Measurements from ENCODE around the gene PPP1R14C.

Gene PPP1R14C

GRCh38 chr6:150201285-150201684 lies 58.4 kb downstream of the PPP1R14C start:
- H3K18ac ChIP-seq (ENCODE audit: low read length) = no peak overlapping the region
- H2BK15ac ChIP-seq (ENCODE audit: low read length) = no peak overlapping the region
- WGBS, 2 donors (ENCODE audit: extremely low coverage in 2 of 2, insufficient read length in 2 of 2, insufficient replicate concordance in 1 of 2) = no CpG with 5 or more reads among the region's 8 CpGs
- no peak overlapping the region for H3K9ac ChIP-seq (ENCODE audit: low read depth, low read length, poor library complexity)
- no peak overlapping the region for H4K8ac ChIP-seq (ENCODE audit: low read depth, low read length)
- H2BK5ac ChIP-seq (ENCODE audit: low read length) = no peak overlapping the region
- H3K4me1 ChIP-seq (ENCODE audit: control insufficient read depth in 2 of 2, insufficient read depth in 1 of 2, low read depth in 1 of 2, low read length in 2 of 2) = peaks cover 2 to 3% of the 10 kb centered on the region in 2 donors
- H3K4ac ChIP-seq (ENCODE audit: low read length) = no peak overlapping the region
- H3K4me2 ChIP-seq (ENCODE audit: insufficient read depth, low read length, poor library complexity, severe bottlenecking) = no peak overlapping the region
- H3K4me3 ChIP-seq (ENCODE audit: low read length in 2 of 2) = no peak overlapping the region
- no peaks in the 10 kb centered on the region for H3K36me3 ChIP-seq (replicated peaks in 1 of 2; ENCODE audit: control insufficient read depth in 2 of 2, insufficient read depth in 2 of 2, low read length in 2 of 2)
- no peaks in the 10 kb centered on the region for H3K27me3 ChIP-seq (ENCODE audit: control insufficient read depth in 3 of 3, insufficient read depth in 3 of 3, low read depth in 1 of 3, low read length in 3 of 3)
- no peak overlapping the region for H2AK5ac ChIP-seq (ENCODE audit: low read depth, low read length)
- H3K14ac ChIP-seq (ENCODE audit: low read length) = no peak overlapping the region
- H4K91ac ChIP-seq (ENCODE audit: low read depth, low read length, poor library complexity) = no peak overlapping the region
- no peak overlapping the region for H3K27ac ChIP-seq (replicated peaks; ENCODE audit: low read length)
- H2BK12ac ChIP-seq (ENCODE audit: low read length) = no peak overlapping the region
- H2AFZ ChIP-seq (ENCODE audit: low read length) = no peak overlapping the region
- no peak overlapping the region for H3K23ac ChIP-seq (ENCODE audit: low read depth, low read length, poor library complexity)
- no peaks in the 10 kb centered on the region for H3K9me3 ChIP-seq (replicated peaks in 1 of 2; ENCODE audit: control insufficient read depth in 2 of 2, insufficient read depth in 1 of 2, low read depth in 1 of 2, low read length in 2 of 2)
- DNase-seq (ENCODE audit: low spot score) = no peak
- no peaks in the 10 kb centered on the region for H3K79me1 ChIP-seq (ENCODE audit: low read depth, low read length)
- no peak overlapping the region for H2BK120ac ChIP-seq (ENCODE audit: low read depth, low read length)

GRCh38 chr6:150201772-150202329 lies 59.0 kb downstream of the PPP1R14C start:
- no peak for DNase-seq (ENCODE audit: low spot score)
- H3K27me3 ChIP-seq (ENCODE audit: control insufficient read depth in 3 of 3, insufficient read depth in 3 of 3, low read depth in 1 of 3, low read length in 3 of 3) = no peaks in the 10 kb centered on the region
- no peak overlapping the region for H4K8ac ChIP-seq (ENCODE audit: low read depth, low read length)
- no peak overlapping the region for H2AFZ ChIP-seq (ENCODE audit: low read length)
- no peak overlapping the region for H3K4ac ChIP-seq (ENCODE audit: low read length)
- H4K91ac ChIP-seq (ENCODE audit: low read depth, low read length, poor library complexity) = no peak overlapping the region
- no CpG with 5 or more reads among the region's 9 CpGs for whole genome bisulfite sequencing, 2 donors (ENCODE audit: extremely low coverage in 2 of 2, insufficient read length in 2 of 2, insufficient replicate concordance in 1 of 2)
- H3K4me3 ChIP-seq (ENCODE audit: low read length in 2 of 2) = no peak overlapping the region
- peak overlapping the region; percentile 53 for H3K23ac ChIP-seq (ENCODE audit: low read depth, low read length, poor library complexity)
- H3K9me3 ChIP-seq (replicated peaks in 1 of 2; ENCODE audit: control insufficient read depth in 2 of 2, insufficient read depth in 1 of 2, low read depth in 1 of 2, low read length in 2 of 2) = no peaks in the 10 kb centered on the region
- H2BK12ac ChIP-seq (ENCODE audit: low read length) = no peak overlapping the region
- H3K36me3 ChIP-seq (replicated peaks in 1 of 2; ENCODE audit: control insufficient read depth in 2 of 2, insufficient read depth in 2 of 2, low read length in 2 of 2) = no peaks in the 10 kb centered on the region
- H3K18ac ChIP-seq (ENCODE audit: low read length) = peak overlapping the region; percentile 18
- H3K4me1 ChIP-seq (ENCODE audit: control insufficient read depth in 2 of 2, insufficient read depth in 1 of 2, low read depth in 1 of 2, low read length in 2 of 2) = peaks cover 2 to 3% of the 10 kb centered on the region in 2 donors
- no peaks in the 10 kb centered on the region for H3K79me1 ChIP-seq (ENCODE audit: low read depth, low read length)
- H3K14ac ChIP-seq (ENCODE audit: low read length) = peak overlapping the region; percentile 26
- H2BK120ac ChIP-seq (ENCODE audit: low read depth, low read length) = no peak overlapping the region
- no peak overlapping the region for H2BK5ac ChIP-seq (ENCODE audit: low read length)
- no peak overlapping the region for H2AK5ac ChIP-seq (ENCODE audit: low read depth, low read length)
- no peak overlapping the region for H2BK15ac ChIP-seq (ENCODE audit: low read length)
- H3K27ac ChIP-seq (replicated peaks; ENCODE audit: low read length) = no peak overlapping the region
- H3K9ac ChIP-seq (ENCODE audit: low read depth, low read length, poor library complexity) = no peak overlapping the region
- no peak overlapping the region for H3K4me2 ChIP-seq (ENCODE audit: insufficient read depth, low read length, poor library complexity, severe bottlenecking)

GRCh38 chr6:150202404-150202803 lies 59.6 kb downstream of the PPP1R14C start:
- H2BK15ac ChIP-seq (ENCODE audit: low read length) = no peak overlapping the region
- no peak overlapping the region for H2BK120ac ChIP-seq (ENCODE audit: low read depth, low read length)
- H2BK12ac ChIP-seq (ENCODE audit: low read length) = no peak overlapping the region
- no peak overlapping the region for H3K4me3 ChIP-seq (ENCODE audit: low read length in 2 of 2)
- H3K4me2 ChIP-seq (ENCODE audit: insufficient read depth, low read length, poor library complexity, severe bottlenecking) = no peak overlapping the region
- H3K9me3 ChIP-seq (replicated peaks in 1 of 2; ENCODE audit: control insufficient read depth in 2 of 2, insufficient read depth in 1 of 2, low read depth in 1 of 2, low read length in 2 of 2) = no peaks in the 10 kb centered on the region
- H3K4me1 ChIP-seq (ENCODE audit: control insufficient read depth in 2 of 2, insufficient read depth in 1 of 2, low read depth in 1 of 2, low read length in 2 of 2) = peaks cover 2 to 3% of the 10 kb centered on the region in 2 donors
- H3K4ac ChIP-seq (ENCODE audit: low read length) = no peak overlapping the region
- H2AFZ ChIP-seq (ENCODE audit: low read length) = no peak overlapping the region
- peak overlapping the region; percentile 18 for H3K18ac ChIP-seq (ENCODE audit: low read length)
- no CpG with 5 or more reads among the region's 8 CpGs for WGBS, 2 donors (ENCODE audit: extremely low coverage in 2 of 2, insufficient read length in 2 of 2, insufficient replicate concordance in 1 of 2)
- H3K9ac ChIP-seq (ENCODE audit: low read depth, low read length, poor library complexity) = no peak overlapping the region
- H3K79me1 ChIP-seq (ENCODE audit: low read depth, low read length) = no peaks in the 10 kb centered on the region
- H3K27ac ChIP-seq (replicated peaks; ENCODE audit: low read length) = no peak overlapping the region
- H3K23ac ChIP-seq (ENCODE audit: low read depth, low read length, poor library complexity) = peak overlapping the region; percentile 53
- H3K36me3 ChIP-seq (replicated peaks in 1 of 2; ENCODE audit: control insufficient read depth in 2 of 2, insufficient read depth in 2 of 2, low read length in 2 of 2) = no peaks in the 10 kb centered on the region
- H4K91ac ChIP-seq (ENCODE audit: low read depth, low read length, poor library complexity) = no peak overlapping the region
- H2BK5ac ChIP-seq (ENCODE audit: low read length) = no peak overlapping the region
- H2AK5ac ChIP-seq (ENCODE audit: low read depth, low read length) = no peak overlapping the region
- H4K8ac ChIP-seq (ENCODE audit: low read depth, low read length) = no peak overlapping the region
- DNase-seq (ENCODE audit: low spot score) = no peak
- H3K27me3 ChIP-seq (ENCODE audit: control insufficient read depth in 3 of 3, insufficient read depth in 3 of 3, low read depth in 1 of 3, low read length in 3 of 3) = no peaks in the 10 kb centered on the region
- H3K14ac ChIP-seq (ENCODE audit: low read length) = peak overlapping the region; percentile 26

GRCh38 chr6:150202934-150203333 lies 60.1 kb downstream of the PPP1R14C start:
- no peaks in the 10 kb centered on the region for H3K9me3 ChIP-seq (replicated peaks in 1 of 2; ENCODE audit: control insufficient read depth in 2 of 2, insufficient read depth in 1 of 2, low read depth in 1 of 2, low read length in 2 of 2)
- H3K4me1 ChIP-seq (ENCODE audit: control insufficient read depth in 2 of 2, insufficient read depth in 1 of 2, low read depth in 1 of 2, low read length in 2 of 2) = peaks cover 3% of the 10 kb centered on the region in 2 donors
- H3K27ac ChIP-seq (replicated peaks; ENCODE audit: low read length) = no peak overlapping the region
- no peak overlapping the region for H3K23ac ChIP-seq (ENCODE audit: low read depth, low read length, poor library complexity)
- H3K18ac ChIP-seq (ENCODE audit: low read length) = no peak overlapping the region
- H2BK15ac ChIP-seq (ENCODE audit: low read length) = no peak overlapping the region
- H3K4me2 ChIP-seq (ENCODE audit: insufficient read depth, low read length, poor library complexity, severe bottlenecking) = no peak overlapping the region
- no peak overlapping the region for H2BK5ac ChIP-seq (ENCODE audit: low read length)
- H2AK5ac ChIP-seq (ENCODE audit: low read depth, low read length) = no peak overlapping the region
- no peaks in the 10 kb centered on the region for H3K27me3 ChIP-seq (ENCODE audit: control insufficient read depth in 3 of 3, insufficient read depth in 3 of 3, low read depth in 1 of 3, low read length in 3 of 3)
- no peak overlapping the region for H3K14ac ChIP-seq (ENCODE audit: low read length)
- H3K9ac ChIP-seq (ENCODE audit: low read depth, low read length, poor library complexity) = no peak overlapping the region
- no peak overlapping the region for H3K4ac ChIP-seq (ENCODE audit: low read length)
- no peaks in the 10 kb centered on the region for H3K79me1 ChIP-seq (ENCODE audit: low read depth, low read length)
- WGBS, 2 donors (ENCODE audit: extremely low coverage in 2 of 2, insufficient read length in 2 of 2, insufficient replicate concordance in 1 of 2) = no CpG with 5 or more reads among the region's 3 CpGs
- H4K91ac ChIP-seq (ENCODE audit: low read depth, low read length, poor library complexity) = no peak overlapping the region
- no peaks in the 10 kb centered on the region for H3K36me3 ChIP-seq (replicated peaks in 1 of 2; ENCODE audit: control insufficient read depth in 2 of 2, insufficient read depth in 2 of 2, low read length in 2 of 2)
- H2BK12ac ChIP-seq (ENCODE audit: low read length) = no peak overlapping the region
- no peak overlapping the region for H4K8ac ChIP-seq (ENCODE audit: low read depth, low read length)
- no peak overlapping the region for H2BK120ac ChIP-seq (ENCODE audit: low read depth, low read length)
- H3K4me3 ChIP-seq (ENCODE audit: low read length in 2 of 2) = no peak overlapping the region
- H2AFZ ChIP-seq (ENCODE audit: low read length) = no peak overlapping the region
- DNase-seq (ENCODE audit: low spot score) = no peak
